GM12892 (cell line): ENCODE measurements around the gene LMO1.

Experiments
- DNase-seq: peaks from one replicate; pipeline ENCODE4 v3.0.0; 2011; ENCODE audit not compliant: insufficient read length
- FAIRE-seq: peaks from 2 replicates; lab custom pipeline; 2011; peaks lifted over from hg19 to GRCh38; lab: Jason Lieb, UNC
- POLR2A ChIP-seq: IDR thresholded peaks from 2 replicates; pipeline ENCODE4 v1.6.1; 2011; ENCODE audit warnings: low read depth, low read length, control low read depth
- POLR2AphosphoS5 ChIP-seq: IDR thresholded peaks from 2 replicates; pipeline ENCODE4 v1.6.1; 2011; ENCODE audit warnings: low read depth, low read length, control low read depth
- TAF1 ChIP-seq: IDR thresholded peaks from 2 replicates; pipeline ENCODE4 v1.6.1; 2011; ENCODE audit warnings: low read depth, mild to moderate bottlenecking, control low read depth, low read length, borderline replicate concordance

The LMO1 gene

GRCh38 chr11:8285796-8286195 is 22.1 kb upstream of the LMO1 start:
- FAIRE-seq: no peak
- TF ChIP-seq POLR2AphosphoS5 (no peak), TAF1 (no peak), POLR2A (no peak)
- DNase-seq: no peak

DNA sequence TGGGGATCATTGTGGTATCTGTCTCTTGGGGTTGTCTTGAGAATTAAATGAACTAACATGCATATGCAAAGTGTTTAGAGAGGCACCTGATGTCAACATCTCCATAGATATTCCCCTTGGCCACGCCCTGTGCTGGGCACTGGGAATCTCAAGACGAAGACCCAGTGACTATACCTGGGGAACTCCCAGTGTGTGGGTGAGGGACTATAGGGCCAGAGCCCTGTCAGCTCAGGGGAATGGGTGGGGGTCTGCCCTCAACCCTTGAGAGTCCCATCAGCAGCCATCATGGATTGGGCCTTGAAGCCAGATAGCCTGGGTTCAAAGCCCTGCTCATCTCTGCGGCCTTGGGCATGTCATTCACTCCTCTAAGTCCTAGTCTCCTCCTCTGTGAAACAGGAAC is 21.6 kb upstream of the LMO1 start:
- FAIRE-seq: no peak
- DNase-seq: no peak
- TF ChIP-seq POLR2A: no peak

- no peak for DNase-seq
- no peak for FAIRE-seq
- TF ChIP-seq TAF1 (no peak), POLR2A (no peak), POLR2AphosphoS5 (no peak)
These were observed 20.0 kb upstream of the LMO1 start for GRCh38 chr11:8283465-8284230.

DNA sequence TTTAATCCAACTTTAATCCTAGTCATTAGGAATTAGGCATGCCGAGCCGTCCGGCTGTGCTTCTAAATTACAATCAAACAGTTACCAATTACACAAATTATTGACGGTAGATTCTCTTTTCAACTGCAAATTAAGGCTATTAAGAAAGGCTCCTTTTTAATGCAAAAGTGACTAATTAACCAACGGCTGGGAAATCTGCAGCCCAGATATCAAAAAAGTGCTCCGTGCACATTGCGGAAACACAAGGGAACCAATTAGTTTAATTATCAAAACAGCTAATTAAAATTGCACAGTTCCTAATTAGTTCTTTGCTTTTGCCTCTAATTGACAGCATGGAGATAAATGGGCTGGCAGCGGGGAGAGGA is 19.4 kb upstream of the LMO1 start:
- no peak for TF ChIP-seq TAF1
- no peak for TF ChIP-seq POLR2A
- no peak for TF ChIP-seq POLR2AphosphoS5
- FAIRE-seq (no peak), DNase-seq (no peak)

GRCh38 chr11:8282631-8283030 is 19.0 kb upstream of the LMO1 start:
- DNase-seq (no peak), FAIRE-seq (no peak)
- TF ChIP-seq TAF1: no peak
- no peak for TF ChIP-seq POLR2A
- TF ChIP-seq POLR2AphosphoS5: no peak

- DNase-seq: no peak
- no peak for FAIRE-seq
- TF ChIP-seq TAF1: no peak
- TF ChIP-seq POLR2A: no peak
- TF ChIP-seq POLR2AphosphoS5: no peak
These were observed 17.6 kb upstream of the LMO1 start for GRCh38 chr11:8281266-8281665.

DNA sequence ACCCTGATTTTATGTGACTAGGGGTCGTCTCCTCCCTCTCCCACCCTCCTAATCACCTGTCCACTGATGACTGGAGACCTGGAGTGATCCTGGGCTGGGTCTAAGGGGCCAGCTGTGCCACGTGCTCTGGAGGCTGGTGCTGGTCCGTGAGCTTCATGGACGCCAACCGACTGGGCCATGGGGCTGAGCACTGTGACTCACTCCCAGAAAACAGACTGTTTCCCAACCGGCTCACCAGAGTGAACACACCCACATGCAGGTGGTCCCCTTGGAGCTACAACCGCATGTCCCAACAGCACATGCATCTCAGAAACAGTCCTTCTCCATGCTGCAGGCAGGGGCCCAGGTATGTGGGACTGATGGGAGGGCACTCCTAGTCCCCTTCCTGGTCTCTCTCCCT is 14.0 kb upstream of the LMO1 start:
- TF ChIP-seq TAF1 (no peak), POLR2AphosphoS5 (no peak), POLR2A (no peak)
- FAIRE-seq (no peak), DNase-seq (no peak)

DNA sequence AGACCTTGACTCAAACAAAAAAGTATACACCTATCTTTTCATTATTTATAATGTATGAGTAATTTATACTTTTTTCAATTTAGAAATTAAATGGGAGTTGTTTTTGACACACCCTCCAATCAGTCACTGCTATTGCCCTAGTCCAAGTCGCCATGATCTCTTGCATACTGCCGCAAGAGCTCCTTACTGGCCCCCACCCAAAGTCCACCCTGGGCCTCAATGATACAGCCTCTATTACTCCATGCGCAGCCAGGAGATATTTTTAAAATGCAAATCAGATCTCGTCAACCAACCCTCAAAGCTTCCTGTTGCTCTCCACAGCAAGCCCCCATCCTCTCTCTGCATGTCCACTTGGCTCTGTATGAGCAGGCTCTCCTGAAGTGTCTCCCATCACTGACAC is 12.8 kb upstream of the LMO1 start:
- TF ChIP-seq POLR2AphosphoS5 (no peak), TAF1 (no peak), POLR2A (no peak)
- no peak for FAIRE-seq
- DNase-seq: no peak

GRCh38 chr11:8273287-8273686 is 9.6 kb upstream of the LMO1 start:
- DNase-seq: no peak
- no peak for FAIRE-seq
- no peak for TF ChIP-seq TAF1

- TF ChIP-seq TAF1 (no peak), POLR2AphosphoS5 (no peak), POLR2A (no peak)
- no peak for FAIRE-seq
- no peak for DNase-seq
These were observed 7.6 kb upstream of the LMO1 start for GRCh38 chr11:8271106-8271886.

DNA sequence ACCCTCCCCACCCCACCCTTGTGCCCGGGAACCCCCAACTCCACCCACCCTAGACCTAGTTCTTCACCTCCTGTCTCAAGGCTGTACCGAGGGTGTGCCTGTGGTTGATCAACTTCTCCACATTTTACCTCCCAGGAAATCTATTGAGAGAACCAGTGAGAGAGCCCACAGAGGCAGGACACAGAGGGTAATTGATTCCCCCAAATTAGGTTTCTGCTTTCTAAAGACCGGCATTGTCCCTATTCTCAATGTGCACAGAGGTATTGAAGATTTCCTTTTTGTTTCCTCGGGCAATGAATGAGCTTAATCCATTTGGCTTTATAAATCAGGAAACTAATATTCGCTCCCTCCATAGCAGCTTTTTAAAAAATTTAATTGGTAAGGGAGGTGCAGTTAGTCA is 6.0 kb upstream of the LMO1 start:
- DNase-seq (no peak), FAIRE-seq (no peak)
- TF ChIP-seq POLR2A (no peak), POLR2AphosphoS5 (no peak), TAF1 (no peak)
